HG02840 (cell line): ENCODE results near the gene CADPS.

Experiments used
- ATAC-seq: cut with Tn5 transposase; IDR thresholded peaks from one replicate; pipeline ENCODE4 v1.9.1; 2021; ENCODE audit warnings: mild to moderate bottlenecking, moderate library complexity, moderate number of reproducible peaks; ENCODE audit not compliant: unreplicated experiment, low FRiP score

CADPS gene

GRCh38 chr3:62757045-62757444 is 118.2 kb downstream of the CADPS start:
- ATAC-seq = no peak

GRCh38 chr3:62755285-62755684 is 119.9 kb downstream of the CADPS start:
- no peak for ATAC-seq

- ATAC-seq = no peak
Observed at GRCh38 chr3:62749657-62750056, 125.6 kb downstream of the CADPS start.

GRCh38 chr3:62749130-62749529 is 126.1 kb downstream of the CADPS start:
- no peak for ATAC-seq

- ATAC-seq = no peak
Observed at GRCh38 chr3:62737449-62737848, 137.8 kb downstream of the CADPS start.

- ATAC-seq = no peak
Observed at GRCh38 chr3:62735510-62735909, 139.7 kb downstream of the CADPS start.

GRCh38 chr3:62732183-62732904 is 142.9 kb downstream of the CADPS start:
- no peak for ATAC-seq

GRCh38 chr3:62727981-62728380 is 147.2 kb downstream of the CADPS start:
- ATAC-seq = no peak

GRCh38 chr3:62727536-62727935 is 147.7 kb downstream of the CADPS start:
- ATAC-seq = no peak

- ATAC-seq = no peak
Observed at GRCh38 chr3:62724503-62724902, 150.7 kb downstream of the CADPS start.

GRCh38 chr3:62723914-62724217 is 151.3 kb downstream of the CADPS start:
- no peak for ATAC-seq

GRCh38 chr3:62723166-62723913 is 151.9 kb downstream of the CADPS start:
- no peak for ATAC-seq

GRCh38 chr3:62722344-62722743 is 152.9 kb downstream of the CADPS start:
- ATAC-seq = no peak

- no peak for ATAC-seq
Observed at GRCh38 chr3:62718515-62719320, 156.5 kb downstream of the CADPS start.

- ATAC-seq = no peak
Observed at GRCh38 chr3:62718011-62718410, 157.2 kb downstream of the CADPS start.

GRCh38 chr3:62712746-62713145 is 162.5 kb downstream of the CADPS start:
- ATAC-seq = no peak

- no peak for ATAC-seq
Observed at GRCh38 chr3:62710751-62711150, 164.5 kb downstream of the CADPS start.

GRCh38 chr3:62708638-62709373 is 166.4 kb downstream of the CADPS start:
- no peak for ATAC-seq

- ATAC-seq = no peak
Observed at GRCh38 chr3:62705721-62706120, 169.5 kb downstream of the CADPS start.

GRCh38 chr3:62703451-62704167 is 171.6 kb downstream of the CADPS start:
- ATAC-seq = no peak
